Esophagus mucosa (tissue), 1 donor: ENCODE measurements around the gene MON2. TPM values are rescaled to one million over a fixed set of nuclear protein-coding genes. Genes with fewer than 3 reads are reported as not detected.
"Not testable (repeated sequence)": the region's sequence is repeated elsewhere in the genome, so short reads cannot be mapped to it uniquely, and the experiment has no call there.

Source experiments
- ATAC-seq: fragments of 200-7000 bp; cut with Tn5 transposase; one replicate; pipeline ENCODE4 v1.9.1; 2020
- total RNA-seq: library from RNA; stranded (reverse); gene quantifications from one replicate; pipeline ENCODE4 v1.2.4, GENCODE V29; 2023
- donor health status: DM: yes; HTN: yes; CAD: no.

The MON2 gene
- total RNA-seq, 1 donor from 2014 or later: 30.9 TPM

DNA sequence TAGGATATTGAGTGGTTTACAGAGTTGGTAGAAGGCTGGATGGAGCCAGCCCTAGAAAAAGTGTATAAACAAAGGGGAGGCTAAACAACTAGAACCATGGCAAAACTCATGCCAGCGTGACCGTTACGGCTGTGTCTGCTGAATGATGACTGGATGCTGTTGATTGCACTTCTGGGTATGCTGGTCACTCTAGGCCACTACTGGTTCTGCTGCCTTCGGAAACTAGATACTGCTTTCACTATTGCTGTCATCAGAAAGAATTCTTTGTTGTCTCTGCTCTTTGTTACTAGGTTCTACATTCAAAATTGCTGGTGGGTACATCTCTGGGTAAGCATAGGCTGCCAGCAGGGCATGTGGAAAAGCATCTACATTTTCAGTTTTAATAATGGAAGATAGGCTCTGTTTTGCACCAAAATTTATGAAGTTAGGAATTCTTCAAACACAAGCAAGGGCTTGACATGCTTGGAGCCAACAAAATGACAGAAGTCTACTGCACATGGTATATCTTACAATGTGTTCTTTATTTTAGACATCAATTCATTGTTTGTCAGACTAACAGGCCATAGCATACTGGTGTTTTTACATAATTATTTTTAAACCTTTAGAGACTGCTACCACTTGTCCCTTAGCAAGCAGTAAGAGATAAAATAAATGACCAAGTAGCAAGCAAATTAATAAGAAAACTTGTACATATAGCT is 15.4 kb downstream of the MON2 start:
- ATAC-seq: no peak

- no peak for ATAC-seq
Observed at GRCh38 chr12:62482769-62483168, 16.1 kb downstream of the MON2 start.

GRCh38 chr12:62484233-62484632 is 17.6 kb downstream of the MON2 start:
- ATAC-seq: no peak

DNA sequence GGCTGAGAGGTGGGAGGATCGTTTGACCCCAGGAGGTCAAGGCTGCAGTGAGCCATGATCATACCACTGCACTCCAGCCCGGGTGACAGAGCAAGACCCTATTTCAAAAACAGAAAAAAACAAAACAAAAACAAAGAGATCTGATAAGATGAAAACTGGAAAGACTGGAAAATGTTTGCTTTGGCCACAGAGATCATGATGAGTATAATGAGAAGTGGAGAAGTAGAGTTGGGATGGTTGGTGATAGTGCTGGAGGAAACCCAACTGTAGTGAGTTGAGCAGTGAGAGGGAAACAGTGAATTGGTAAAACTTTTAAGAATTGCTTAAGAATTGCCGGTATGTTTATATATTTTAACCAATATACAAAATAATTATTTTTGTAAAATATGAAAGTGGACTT is 39.2 kb downstream of the MON2 start:
- no peak for ATAC-seq

GRCh38 chr12:62512901-62513300 is 46.3 kb downstream of the MON2 start:
- ATAC-seq: no peak

DNA sequence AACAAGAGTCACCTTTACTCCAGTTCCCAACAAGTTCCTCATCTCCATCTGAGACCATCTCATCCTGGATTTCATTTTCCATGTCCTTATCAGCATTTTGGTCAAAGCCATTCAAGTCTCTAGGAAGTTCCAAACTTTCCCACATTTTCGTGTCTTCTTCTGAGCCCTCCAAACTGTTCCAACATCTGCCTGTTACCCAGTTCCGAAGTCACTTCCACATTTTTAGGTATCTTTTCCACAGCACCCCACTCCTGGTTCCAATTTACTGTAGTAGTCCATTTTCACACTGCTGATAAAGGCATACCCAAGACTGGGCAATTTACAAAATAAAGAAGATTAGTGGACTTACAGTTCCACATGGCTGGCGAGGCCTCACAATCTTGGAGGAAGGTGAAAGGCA is 47.5 kb downstream of the MON2 start:
- ATAC-seq: not testable (repeated sequence)

DNA sequence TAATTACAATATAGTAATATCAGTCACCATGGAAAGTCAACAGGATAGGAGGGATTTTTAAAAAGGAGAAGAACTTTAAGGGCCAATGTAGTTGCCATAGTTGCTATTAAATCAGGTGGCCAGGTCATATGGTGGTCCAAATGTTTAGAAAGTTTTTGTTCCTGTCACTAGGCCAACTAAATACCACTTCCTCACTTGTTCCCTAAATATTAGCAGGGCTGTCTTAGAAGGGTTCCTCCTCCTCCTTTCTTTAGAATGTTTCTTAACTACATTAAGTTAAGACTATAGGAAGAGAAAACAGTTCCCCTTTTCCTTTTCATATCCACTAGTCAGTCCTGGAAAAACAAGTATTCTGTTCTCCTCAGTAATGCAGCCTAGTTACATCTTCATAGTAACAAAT is 50.3 kb downstream of the MON2 start:
- ATAC-seq: no peak

GRCh38 chr12:62517887-62518286 is 51.3 kb downstream of the MON2 start:
- no peak for ATAC-seq

DNA sequence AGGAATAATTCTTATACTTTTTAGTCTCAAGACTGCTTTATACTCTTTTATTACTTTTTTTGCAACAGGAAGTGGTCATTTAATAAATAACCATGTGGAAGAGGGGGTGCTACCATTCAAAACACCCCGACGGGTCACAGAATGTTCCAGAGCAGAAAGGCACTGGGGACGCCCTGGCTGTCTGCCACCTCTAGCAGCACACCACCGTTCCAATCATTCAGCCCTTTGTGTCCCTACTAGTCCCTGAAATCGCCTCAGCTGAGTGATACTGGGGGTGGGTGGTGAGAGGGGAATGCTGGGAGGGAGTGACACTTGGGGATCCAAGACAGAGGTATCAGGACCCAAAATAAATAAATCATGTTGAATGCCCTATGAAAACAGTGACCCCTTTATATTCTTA is 52.4 kb downstream of the MON2 start:
- no peak for ATAC-seq

GRCh38 chr12:62520361-62520760 is 53.7 kb downstream of the MON2 start:
- no peak for ATAC-seq

DNA sequence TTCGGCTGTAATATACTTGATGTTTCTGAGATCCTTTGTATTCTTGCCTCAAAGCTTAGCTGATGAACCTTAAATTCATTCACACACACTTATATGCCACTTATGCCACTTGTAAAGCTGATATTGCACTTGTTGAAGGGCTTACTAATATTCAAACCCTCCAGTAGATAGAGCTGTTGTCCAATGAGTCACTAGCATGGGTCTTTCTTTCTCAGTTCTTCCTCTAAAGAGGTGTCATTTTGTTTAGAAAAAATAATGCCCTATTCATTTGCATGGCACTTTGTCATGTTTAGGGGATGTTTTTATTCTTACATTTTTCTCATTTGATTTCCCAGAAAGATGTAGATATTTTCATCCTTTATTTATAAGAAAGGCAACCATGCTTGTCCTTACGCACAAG is 56.4 kb downstream of the MON2 start:
- ATAC-seq: no peak

DNA sequence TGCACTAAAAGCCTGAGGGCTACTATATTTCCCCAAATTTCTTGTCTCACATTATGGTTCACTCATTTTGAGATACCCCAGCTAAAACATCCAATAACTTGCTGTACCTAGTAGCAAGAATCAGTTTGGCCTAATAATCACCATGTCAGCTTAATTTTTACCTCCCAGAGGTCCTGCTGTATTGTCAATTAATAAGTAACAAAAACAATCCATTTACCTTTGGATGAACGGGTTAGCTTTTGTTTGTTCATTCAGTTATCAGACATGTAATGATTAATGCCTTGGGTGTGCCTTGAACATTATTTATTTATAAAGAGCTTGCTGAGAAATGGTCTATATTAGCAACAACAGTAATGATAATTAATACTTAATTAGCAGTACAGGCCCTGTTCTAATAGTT is 57.0 kb downstream of the MON2 start:
- ATAC-seq: no peak

- no peak for ATAC-seq
Observed at GRCh38 chr12:62525271-62525670, 58.6 kb downstream of the MON2 start.

DNA sequence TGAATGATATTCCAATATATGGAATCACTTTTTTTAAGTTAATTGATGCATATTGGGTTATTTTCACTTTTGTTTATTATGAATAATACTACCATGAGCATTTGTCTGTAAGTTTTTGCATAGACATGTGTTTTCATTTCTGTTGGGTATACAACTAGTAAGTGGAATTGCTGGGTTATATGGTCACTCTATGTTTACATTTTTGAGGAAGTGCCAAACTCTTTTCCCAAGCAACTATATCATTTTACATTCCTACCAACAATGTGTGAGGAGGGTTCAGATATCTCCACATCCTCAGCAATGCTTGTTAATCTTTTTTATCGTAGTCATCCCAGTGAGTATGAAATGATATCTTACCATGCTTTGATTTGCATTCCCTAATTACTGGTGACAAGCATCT is 64.0 kb downstream of the MON2 start:
- no peak for ATAC-seq

GRCh38 chr12:62532333-62532732 is 65.7 kb downstream of the MON2 start:
- no peak for ATAC-seq

- no peak for ATAC-seq
Observed at GRCh38 chr12:62533087-62533754, 66.6 kb downstream of the MON2 start.

DNA sequence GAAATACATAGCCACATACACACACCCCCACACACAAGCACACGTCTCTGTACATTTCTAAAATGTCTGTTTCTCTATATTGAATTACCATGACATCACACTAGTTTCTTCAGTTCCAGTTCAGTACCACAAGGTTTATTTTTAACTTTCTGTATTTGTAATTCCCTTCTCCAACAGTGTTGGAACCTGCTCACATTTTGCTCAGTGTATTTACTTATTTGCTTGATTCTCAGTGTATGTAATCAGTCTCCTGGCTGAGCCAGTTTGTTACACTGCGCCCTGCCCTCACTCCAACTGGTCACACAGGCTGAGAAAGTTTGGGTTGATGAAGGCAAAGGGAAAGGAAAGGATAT is 67.1 kb downstream of the MON2 start:
- no peak for ATAC-seq

DNA sequence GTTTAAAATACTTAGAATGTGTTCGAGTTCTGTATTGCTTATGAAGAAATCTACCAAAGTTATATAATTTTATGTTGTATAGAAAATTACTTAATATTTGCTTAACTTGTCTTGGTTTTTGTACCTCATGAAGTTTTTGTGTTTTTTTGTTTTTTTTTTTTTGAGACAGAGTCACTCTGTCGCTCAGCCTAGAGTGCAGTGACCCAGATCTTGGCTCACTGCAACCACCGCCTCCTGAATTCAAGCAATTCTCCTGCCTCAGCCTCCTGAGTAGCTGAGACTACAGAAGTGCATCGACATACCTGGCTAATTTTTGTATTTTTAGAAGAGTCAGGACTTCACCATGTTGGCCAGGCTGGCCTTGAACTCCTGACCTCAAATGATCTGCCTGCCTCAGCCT is 69.9 kb downstream of the MON2 start:
- ATAC-seq: no peak

DNA sequence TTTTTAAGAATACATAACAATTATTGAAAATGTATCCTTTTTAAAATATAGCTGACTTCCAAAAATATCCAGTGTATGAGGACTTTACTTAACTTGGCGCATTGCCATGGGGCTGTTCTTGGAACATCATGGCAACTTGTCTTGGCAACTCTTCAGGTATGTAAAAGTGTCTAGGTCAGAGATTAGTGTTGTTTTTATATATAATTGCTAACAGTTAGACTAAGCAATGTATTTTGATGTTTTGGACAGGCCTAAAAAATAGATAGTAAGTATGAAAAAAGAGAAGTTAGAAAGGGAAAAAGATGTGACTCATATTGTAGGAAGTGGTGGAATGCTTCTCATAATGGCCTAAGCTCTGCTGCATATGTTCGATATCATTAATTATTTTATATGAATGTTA is 70.9 kb downstream of the MON2 start:
- ATAC-seq: no peak

DNA sequence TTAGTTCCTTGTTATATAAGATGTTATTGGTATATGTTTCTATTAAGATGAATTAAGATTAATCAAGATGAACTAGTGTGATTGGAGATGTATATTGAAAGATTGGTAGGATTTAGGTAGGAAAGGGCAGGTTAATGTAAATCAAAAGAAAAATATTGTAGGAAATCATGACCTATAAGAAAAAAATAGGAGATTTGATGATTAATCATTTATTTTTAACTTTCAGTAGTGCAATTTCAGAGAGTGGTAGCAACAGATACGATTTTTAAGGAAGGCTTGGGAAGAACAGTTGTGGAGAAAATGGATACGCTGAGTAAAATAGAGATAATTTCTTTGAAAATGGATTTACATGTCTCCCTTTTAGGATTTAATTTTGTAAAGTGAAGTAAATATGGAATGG is 73.7 kb downstream of the MON2 start:
- no peak for ATAC-seq

- ATAC-seq: no peak
Observed at GRCh38 chr12:62542814-62543213, 76.2 kb downstream of the MON2 start.

- ATAC-seq: no peak
Observed at GRCh38 chr12:62543324-62543723, 76.7 kb downstream of the MON2 start.

GRCh38 chr12:62543741-62544140 is 77.1 kb downstream of the MON2 start:
- no peak for ATAC-seq

GRCh38 chr12:62552906-62553556 is 86.4 kb downstream of the MON2 start:
- ATAC-seq: no peak
